T-helper 2 cell treated with Interferon-gamma antibody and Interleukin-4, amounts not matched to agents 100 ng/mL and 5 ng/mL, for 36 hours (primary cell): ENCODE measurements around the gene RAB20. TPM values are rescaled to one million over a fixed set of nuclear protein-coding genes. Genes with fewer than 3 reads are reported as not detected.
"Not testable (repeated sequence)": the region's sequence is repeated elsewhere in the genome, so short reads cannot be mapped to it uniquely, and the experiment has no call there.

Experiments
- intact Hi-C: fragments of 100-400 bp; cut with micrococcal nuclease; formaldehyde crosslinking; loops from one replicate; pipeline ENCODE4 v1.15.1; 2023
- total RNA-seq: library from RNA; stranded (reverse); gene quantifications from 2 replicates; pipeline ENCODE4 v1.2.3, GENCODE V29; 2022

RAB20 gene, protein sequence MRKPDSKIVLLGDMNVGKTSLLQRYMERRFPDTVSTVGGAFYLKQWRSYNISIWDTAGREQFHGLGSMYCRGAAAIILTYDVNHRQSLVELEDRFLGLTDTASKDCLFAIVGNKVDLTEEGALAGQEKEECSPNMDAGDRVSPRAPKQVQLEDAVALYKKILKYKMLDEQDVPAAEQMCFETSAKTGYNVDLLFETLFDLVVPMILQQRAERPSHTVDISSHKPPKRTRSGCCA
- 1.5 and 2.3 TPM in 2 replicates for total RNA-seq

DNA sequence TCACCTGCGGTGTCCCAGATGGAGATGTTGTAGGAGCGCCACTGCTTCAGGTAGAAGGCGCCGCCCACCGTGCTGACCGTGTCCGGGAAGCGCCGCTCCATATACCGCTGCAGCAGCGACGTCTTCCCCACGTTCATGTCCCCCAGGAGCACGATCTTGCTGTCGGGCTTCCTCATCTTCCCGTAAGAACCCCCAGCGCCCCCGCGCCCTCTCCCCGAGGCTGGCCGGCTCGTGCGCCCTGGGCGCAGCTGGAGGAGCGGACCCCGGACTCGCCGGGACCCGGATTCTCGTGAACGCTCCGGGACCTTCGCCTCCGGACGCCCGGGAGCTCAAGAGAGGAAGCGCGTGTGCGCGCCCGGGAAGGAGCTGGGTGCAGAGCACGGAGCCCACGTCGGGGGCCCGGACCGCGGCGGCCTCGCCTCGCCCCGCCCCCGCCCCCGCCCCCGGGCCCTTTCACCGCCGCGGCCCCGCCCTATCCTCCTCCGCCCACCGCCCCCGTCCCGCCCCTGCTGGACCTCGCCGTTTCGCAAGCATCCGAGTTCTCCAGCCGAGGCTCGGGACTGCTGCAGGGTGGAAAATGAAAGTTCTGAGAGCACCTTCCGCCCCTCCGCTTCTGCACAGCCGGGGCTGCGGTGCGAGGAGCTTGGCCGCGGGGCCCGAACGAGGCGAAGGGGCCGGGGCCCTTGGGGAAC lies at the start of gene RAB20:
Gene RAB20, minus strand, starts transcription at position 379 of the 692 bp plus-strand sequence. Its CDS starts 203 bp downstream, at position 176.
- intact Hi-C loops, result loop anchor here (1.0 to 10.0 kb wide), 5 partner anchors 55 to 353 kb away; partner anchors contain the start of genes ANKRD10 and CARS2

DNA sequence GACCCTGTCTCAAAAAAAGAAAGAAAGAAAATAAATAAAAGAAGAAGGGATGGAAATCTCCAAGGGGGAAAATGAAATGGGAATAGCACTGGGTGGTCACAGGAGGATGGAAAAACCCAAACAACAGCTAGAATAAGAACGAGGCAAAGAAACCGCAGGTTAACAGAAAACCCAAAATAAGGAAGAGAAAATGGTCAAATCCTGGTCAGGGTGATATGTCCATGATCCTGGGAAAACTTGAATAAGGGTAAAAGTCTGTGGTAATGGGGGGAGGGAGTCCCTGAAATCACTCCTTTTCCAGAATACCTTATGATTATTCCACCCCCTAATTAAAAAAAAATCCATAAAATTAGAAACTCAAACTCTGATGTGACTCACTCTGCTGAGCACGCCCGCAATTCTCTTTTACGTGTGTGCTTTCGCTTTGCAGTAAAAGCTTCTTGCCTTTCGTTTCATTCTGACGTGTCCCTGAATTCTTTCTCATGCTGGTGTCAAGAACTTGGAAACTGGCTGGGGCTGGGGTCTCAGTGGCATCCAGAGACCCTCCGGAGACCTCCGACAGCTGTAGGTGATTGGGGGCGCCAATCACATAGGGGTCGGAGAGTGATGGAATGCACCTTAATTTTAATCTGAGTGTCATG lies 49.6 kb upstream of the RAB20 start:
- intact Hi-C loops, result no loop called here

DNA sequence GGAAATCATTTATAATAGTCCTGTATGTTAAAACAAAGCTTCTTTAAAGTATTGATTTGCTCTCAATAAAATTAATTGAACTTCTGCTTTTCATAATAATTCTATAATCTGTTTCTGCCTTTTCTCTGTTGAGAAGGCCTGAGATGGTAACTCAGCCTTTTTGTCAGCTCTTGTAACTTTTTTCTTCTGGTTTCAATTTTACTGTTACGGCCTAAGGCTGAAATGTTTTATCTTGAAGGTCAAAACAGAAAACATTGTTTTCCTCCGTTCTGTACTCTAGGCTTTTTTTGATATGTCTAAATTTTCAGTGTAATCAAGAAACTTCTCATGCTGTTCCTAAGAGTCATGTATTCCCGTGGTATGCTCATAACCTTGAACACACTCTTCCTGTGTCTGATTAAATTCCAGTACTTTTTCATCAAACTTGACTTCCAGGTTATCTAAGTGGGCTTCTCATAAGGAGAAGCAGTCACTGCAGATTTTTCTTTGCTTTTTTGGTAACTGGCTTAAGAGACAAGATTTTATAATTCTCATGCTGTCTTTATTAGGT lies 46.2 kb upstream of the RAB20 start:
- intact Hi-C loops, result no loop called here

DNA sequence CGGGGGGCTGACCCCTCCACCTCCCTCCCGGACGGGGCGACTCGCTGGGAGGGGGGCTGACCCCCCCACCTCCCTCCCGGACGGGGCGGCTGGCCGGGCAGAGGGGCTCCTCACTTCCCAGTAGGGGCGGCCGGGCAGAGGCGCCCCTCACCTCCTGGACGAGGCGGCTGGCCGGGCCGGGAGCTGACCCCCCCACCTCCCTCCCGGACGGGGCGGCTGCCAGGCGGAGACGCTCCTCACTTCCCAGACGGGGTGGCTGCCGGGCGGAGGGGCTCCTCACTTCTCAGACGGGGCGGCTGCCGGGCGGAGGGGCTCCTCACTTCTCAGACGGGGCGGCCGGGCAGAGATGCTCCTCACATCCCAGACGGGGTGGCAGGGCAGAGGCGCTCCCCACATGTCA lies 44.8 kb upstream of the RAB20 start:
- intact Hi-C loops, result not testable (repeated sequence)

DNA sequence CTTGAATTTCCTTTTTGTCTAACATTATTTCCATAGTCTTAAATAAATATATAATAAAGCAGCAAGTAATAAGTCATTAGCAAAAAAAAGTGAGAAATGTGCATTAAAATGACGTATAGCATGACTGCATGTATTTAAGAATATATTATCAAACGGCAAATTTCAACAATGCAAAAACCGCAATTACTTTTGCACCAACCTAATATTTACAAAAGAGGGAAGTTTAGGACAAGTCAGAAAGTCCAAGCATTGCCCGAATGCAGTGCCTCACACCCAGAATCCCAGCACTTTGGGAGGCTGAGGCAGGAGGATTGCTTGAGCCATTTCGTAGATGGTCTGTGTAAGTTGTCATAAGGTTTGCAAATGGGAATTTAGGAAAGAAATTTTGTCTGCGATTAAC lies 43.6 kb upstream of the RAB20 start:
- intact Hi-C loops, result no loop called here

GRCh38 chr13:110600980-110601379 lies 39.5 kb upstream of the RAB20 start:
- intact Hi-C loops, result no loop called here

- intact Hi-C loops, result no loop called here
These were observed 38.8 kb upstream of the RAB20 start for GRCh38 chr13:110600261-110600819.

GRCh38 chr13:110597041-110597689 lies 35.6 kb upstream of the RAB20 start:
- intact Hi-C loops, result no loop called here

DNA sequence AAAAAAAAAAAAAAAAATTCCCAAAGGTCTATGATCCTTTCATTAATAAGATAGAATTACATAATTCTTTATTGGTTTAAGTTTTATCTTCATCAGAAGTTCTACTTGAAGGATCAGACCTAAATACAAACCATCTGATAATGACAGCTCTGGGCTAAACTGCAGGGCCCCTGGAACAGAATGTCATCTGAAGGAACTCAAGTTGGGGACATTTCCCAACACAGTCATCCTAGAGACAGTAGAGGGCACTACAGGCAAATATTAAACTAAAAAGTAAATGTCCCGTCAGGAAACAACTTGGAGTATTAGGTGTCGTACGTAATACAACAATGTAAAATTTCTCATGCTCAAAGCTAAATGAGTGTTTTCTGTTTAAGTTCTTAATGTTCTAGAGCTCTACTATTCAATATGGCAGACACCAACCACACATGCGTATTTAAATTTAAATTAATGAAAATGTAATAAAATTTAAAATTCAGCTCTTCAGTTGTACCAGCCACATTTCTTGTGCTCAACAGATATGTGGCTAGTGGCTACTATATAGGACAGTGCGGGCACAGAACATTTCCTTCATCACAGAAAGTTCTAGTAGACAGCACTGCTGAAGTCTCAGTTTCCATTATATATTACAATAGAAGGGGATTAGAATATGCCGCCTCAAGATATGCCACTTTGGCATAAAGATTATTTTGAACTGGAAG lies 32.1 kb upstream of the RAB20 start:
- intact Hi-C loops, result loop anchor here (1.0 kb wide), 1 partner anchor 226 kb away; no protein-coding TSS in a partner anchor

GRCh38 chr13:110592665-110593064 lies 31.1 kb upstream of the RAB20 start:
- intact Hi-C loops, result loop anchor here (1.0 kb wide), 1 partner anchor 227 kb away; no protein-coding TSS in a partner anchor

- intact Hi-C loops, result no loop called here
These were observed 29.1 kb upstream of the RAB20 start for GRCh38 chr13:110590577-110590976.

DNA sequence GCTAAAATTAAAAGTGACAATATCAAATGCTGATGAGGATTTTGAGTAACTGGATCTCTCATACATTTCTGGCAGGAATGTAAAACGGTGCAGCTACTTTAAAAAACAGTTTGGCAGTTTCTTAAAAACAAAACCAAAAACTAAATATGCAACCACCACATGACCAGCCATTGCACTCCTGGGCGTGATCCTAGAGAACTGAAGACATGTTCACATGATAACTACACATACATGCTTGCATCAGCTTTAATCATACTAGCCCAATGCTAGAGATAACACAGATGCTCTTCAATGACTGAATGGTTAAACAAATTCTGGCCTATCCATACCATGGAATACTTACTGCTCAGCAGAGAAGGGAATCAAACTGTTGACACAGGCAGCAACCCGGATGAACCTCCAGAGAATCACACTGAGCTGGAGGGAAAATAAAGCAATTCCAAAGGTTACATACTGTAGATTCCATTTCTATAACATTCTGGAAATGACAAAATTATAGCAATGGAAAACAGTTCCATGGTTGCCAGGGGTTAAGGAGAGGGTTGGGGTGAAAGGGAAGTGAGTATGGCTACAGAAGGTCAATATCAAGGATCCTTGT lies 28.4 kb upstream of the RAB20 start:
- intact Hi-C loops, result no loop called here

DNA sequence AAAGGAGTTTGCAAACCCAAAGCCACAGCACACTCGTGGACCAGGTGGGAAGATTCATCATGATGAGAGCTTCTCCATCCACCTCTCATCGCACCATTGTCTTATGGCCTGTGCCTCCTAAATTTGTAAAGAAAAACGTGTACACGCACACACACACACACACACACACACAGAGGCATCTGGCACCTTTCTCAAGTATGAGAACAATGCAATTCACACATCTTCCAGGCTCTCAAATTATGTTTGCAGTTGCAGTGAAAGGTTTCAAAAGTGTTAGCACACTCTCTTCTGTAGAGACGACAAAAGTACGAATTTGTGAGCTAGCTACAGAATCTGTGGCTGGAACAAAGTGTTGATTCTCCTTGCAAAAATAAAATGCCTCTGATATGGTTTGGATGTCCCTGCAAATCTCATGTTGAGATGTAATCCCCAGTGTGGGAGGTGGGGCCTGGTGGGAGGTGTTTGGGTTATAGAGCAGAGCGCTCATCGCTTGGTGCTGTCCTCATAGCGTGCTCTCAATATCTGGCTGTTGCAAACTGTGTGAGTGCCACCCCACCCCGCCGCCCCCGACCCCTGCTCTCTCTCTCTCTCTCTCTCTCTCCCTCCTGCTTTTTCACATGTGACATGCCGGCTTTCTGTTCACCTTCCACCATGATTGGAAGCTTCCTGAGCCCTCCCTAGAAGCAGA lies 21.8 kb upstream of the RAB20 start:
- intact Hi-C loops, result no loop called here

DNA sequence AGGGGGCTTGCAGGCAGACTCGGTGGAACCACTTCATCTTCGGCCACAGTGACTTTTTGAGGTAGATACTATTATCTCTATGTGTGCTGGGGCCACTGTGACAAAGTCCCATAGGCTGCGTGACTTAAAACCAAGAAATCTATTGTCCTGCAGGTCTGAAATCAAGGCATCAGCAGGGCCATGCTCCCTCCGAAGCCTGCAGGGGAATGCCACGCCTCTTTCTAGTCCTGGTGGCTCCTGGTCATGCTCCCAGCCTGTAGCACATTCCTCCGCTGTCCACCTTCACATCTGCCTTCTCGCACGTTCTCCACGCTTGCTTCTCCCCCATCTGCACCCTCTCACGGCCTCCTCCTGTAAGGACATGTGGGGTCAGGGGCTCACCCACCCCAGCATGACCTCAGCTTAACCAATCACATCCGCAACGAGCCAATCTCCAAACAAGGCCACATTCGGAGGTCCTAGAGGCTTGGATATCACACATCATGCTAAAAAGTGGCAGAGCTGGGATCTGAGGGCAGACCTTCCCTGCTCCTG lies 21.0 kb upstream of the RAB20 start:
- intact Hi-C loops, result no loop called here

DNA sequence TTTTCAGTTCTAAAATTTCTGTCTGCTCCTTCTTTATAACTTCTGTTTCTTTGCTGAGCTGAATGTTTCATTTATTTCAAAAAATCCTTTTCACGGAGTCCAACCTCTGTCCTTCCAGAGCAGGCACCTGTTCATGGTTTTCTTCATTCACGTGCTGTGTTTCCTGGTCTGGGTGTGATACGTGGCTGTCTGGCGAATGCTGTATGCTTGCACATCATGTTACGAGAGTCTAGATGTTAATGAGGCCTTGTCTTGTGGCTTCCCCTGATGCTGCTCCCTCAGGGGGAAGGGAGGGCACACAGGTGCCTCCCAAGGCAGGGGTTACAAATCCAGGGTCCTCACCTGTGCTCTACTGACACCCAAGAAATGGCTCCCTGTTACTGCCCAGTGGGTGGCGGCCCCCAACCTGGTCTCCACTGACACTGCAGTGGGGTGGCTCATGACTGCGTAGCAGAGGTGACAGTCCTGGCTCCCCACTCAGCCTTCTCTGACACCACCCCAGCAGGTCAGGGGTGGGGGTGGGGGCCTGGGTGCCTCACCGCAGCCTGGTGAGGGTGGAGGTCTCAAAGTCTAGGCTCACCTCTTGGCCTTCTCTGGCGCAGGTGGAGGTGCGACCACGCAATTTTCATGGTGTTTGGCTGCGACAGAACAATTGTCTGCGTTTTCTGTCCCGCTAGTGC lies 20.1 kb upstream of the RAB20 start:
- intact Hi-C loops, result no loop called here

DNA sequence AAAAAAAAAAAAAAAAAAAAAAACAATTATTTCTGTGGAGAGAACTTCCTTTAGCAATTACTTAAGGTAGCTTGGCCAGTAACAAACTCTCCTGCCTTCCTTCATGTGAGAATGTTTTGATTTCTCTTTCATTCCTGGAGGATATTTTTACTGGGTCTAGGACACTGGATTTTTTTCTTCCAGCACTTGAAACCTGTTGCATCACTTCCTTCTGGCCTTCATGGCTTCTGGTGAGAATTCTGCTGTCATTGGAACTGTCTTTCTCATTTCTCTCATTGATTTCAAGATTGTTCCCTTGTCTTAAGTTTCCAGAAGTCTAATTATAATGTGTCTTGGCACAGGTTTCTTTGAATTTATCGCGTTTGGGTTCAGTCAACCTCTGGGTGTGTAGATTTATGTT lies 19.3 kb upstream of the RAB20 start:
- intact Hi-C loops, result no loop called here

DNA sequence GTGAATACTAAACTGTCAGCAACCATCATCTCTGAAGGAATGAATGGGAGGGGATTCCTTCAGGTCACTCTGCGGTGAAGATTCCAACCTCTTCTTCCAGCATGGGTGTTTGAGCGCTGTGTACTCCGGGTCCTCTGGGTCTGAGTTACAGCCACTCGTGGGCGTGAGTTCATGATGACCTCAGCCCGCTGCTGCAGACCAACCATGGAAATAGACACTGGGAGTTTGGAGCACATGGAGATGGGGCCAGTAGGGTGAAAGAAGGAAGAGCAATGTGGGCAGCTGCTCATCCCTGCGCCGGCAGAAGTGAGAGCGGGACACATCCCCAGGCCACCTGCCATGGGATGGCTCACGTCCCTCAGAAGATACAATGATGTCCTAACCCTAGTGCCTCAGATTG lies 16.8 kb upstream of the RAB20 start:
- intact Hi-C loops, result no loop called here

DNA sequence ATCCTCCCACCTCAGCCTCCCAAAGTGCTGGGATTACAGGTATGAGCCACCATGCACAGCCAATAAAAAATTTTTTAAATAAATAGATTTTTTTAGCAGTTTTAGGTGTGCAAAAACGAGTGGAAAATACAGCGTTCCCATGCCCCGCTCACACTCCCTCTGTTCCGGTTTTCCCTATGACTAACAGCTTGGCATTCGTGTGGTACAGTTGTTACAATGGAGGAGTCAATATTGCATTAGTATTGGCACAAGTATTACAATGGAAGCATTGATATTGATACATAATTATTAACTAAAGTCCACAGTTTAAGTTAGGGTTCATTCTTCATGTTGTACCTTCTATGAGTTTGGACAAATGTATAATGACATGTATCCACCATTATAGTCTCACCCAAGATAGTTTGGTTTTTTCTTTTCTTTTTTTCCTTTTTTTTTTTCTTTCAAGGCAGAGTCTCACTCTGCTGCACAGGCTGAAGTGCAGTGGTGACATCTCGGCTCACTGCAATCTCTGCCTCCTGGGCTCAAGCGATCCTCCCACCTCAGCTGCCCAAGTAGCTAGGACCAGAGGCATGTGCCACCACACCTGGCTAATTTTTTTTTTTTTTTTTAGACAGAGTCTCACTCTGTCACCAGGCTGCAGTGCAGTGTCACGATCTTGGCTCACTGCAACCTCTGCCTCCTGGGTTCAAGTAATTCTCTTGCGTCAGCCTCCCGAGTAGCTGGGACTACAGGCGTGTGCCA lies 15.4 kb upstream of the RAB20 start:
- intact Hi-C loops, result no loop called here
